ENCODE data around the gene MINDY4B. TPM values are rescaled to one million over a fixed set of nuclear protein-coding genes. Genes with fewer than 3 reads are reported as not detected.

MINDY4B gene
- total and polyA plus RNA-seq, 11 donors: 0.56 TPM; not detected in 10

DNA sequence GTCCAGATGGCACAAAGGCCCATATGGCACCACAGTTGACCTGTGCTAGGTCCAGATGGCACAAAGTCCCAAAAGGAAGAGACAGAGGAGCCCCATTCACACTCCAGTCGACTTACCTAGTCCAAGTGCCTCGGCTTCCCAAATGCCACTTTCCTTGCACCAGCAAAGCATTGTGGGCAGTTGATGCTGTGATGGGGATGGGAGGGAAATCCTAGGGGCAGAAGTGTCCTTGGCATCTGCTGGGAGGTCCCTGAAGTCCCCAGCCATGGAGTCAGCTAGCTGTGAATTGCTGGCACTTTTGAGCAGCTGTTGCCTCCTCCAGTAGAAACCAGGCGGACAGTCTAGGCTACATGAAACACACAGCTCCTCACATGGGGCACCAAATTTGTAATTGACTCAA, 82.0 kb downstream of the MINDY4B start:
- Histone ChIP-seq H3K36me3 (no peaks in the 10 kb centered on the region), H3K9me3 (no peaks in the 10 kb centered on the region), H3K4me3 (no peak overlapping the region), H3K4me1 (no peaks in the 10 kb centered on the region), H3K27ac (no peak overlapping the region), H3K27me3 (peaks cover 0 to 5% (median 0%) of the 10 kb centered on the region in 9 donors)
- no peak for TF ChIP-seq POLR2A (IDR thresholded peaks at IDR 0.05)
- no peak for TF ChIP-seq CTCF (IDR thresholded peaks at IDR 0.05)
- DNase-seq (no peak), ATAC-seq (no peak)
- 77 to 93% (median 85%) methylated on average over 3 of the region's 3 CpGs for WGBS, 4 donors
- intact Hi-C loops (cut with DNase I): no loop called here

GRCh38 chr3:150822636-150823035, 82.6 kb downstream of the MINDY4B start:
- Histone ChIP-seq H3K9me3 (no peaks in the 10 kb centered on the region), H3K4me3 (no peak overlapping the region), H3K4me1 (no peaks in the 10 kb centered on the region), H3K27me3 (peaks cover 0 to 4% (median 0%) of the 10 kb centered on the region in 9 donors), H3K36me3 (no peaks in the 10 kb centered on the region), H3K27ac (no peak overlapping the region)
- intact Hi-C loops (cut with DNase I): no loop called here
- ATAC-seq: no peak
- WGBS, 4 donors: 81 to 95% (median 88%) methylated on average over 1 of the region's 1 CpG
- DNase-seq: no peak
- TF ChIP-seq POLR2A (IDR thresholded peaks at IDR 0.05) (no peak), CTCF (IDR thresholded peaks at IDR 0.05) (no peak)

Other genes starting within 250 kb of the MINDY4B start
- gene ERICH6, start 201.5 kb downstream of the MINDY4B start, total RNA-seq: under 1 TPM in 2 of 9 donors, not detected in 7; 0.32 to 0.54 TPM
- gene ERICH6, start 201.5 kb downstream of the MINDY4B start, polyA plus RNA-seq: not detected
- gene SIAH2, start 142.3 kb downstream of the MINDY4B start, total RNA-seq: 10 to 100 TPM; 16.9 to 38.7 (median 23.4) TPM
- gene SIAH2, start 142.3 kb downstream of the MINDY4B start, polyA plus RNA-seq: 10 to 100 TPM in 1 of 2 donors, 1 to 10 TPM in 1; 7.1 to 24.9 TPM
- gene CLRN1, start 67.3 kb upstream of the MINDY4B start, total RNA-seq: not detected
- not detected for gene CLRN1, start 67.3 kb upstream of the MINDY4B start, polyA plus RNA-seq
- 1 to 10 TPM in 2 of 9 donors, under 1 TPM in 7; 0.12 to 2.1 (median 0.50) TPM for gene MED12L, start 180.2 kb upstream of the MINDY4B start, total RNA-seq
- gene MED12L, start 180.2 kb upstream of the MINDY4B start, polyA plus RNA-seq: under 1 TPM; 0.06 to 0.08 TPM